SK-N-SH (cell line): ENCODE results near the gene CD244. TPM values are rescaled to one million over a fixed set of nuclear protein-coding genes. Genes with fewer than 3 reads are reported as not detected.

Experiments used
- CTCF ChIA-PET: fragments of 300-600, 350-600 bp; formaldehyde crosslinking; extraction: SDS; loops from one replicate; lab custom pipeline; 2021; lab: Yijun Ruan, JAX
- POLR2A ChIA-PET: fragments of 350-600 bp; sonication (Branson Sonifier 250); formaldehyde crosslinking; extraction: SDS; loops from one replicate; lab custom pipeline; 2020; ENCODE audit warnings: antibody characterized with exemption, inconsistent platforms; lab: Yijun Ruan, JAX
- DNase-seq: peaks from one replicate; pipeline ENCODE4 v3.0.0; 2012
- H2AFZ ChIP-seq: fragments of 200-600 bp; sonication (generic); 2 replicates; pipeline ENCODE4 v1.8.1; 2016; ENCODE audit warnings: antibody characterized with exemption, mild to moderate bottlenecking, low read depth
- H3F3A ChIP-seq: fragments of 200-600 bp; sonication (generic); replicated peaks from 2 replicates; pipeline ENCODE3; 2016; ENCODE audit warnings: antibody characterized with exemption, mild to moderate bottlenecking; ENCODE audit not compliant: insufficient read depth
- H3K27ac ChIP-seq, 2 experiments: fragments of 200-500 bp in 1 of 2; fragments of 200-600 bp in 1 of 2; sonication (Bioruptor generic) in 1 of 2; sonication (generic), shearing (Covaris generic) in 1 of 2; 2 replicates each; pipeline versions ENCODE4 v1.5.1 to v1.6.1; 2014 to 2016; ENCODE audit warnings: low read depth in 2 of 2, inconsistent platforms in 1 of 2, low read length in 1 of 2, mild to moderate bottlenecking in 1 of 2, mixed read lengths in 1 of 2
- H3K27me3 ChIP-seq: fragments of 200-600 bp; sonication (generic), shearing (Covaris generic); 2 replicates; pipeline ENCODE4 v1.6.1; 2016; ENCODE audit warnings: mixed run types; ENCODE audit not compliant: insufficient read depth
- H3K36me3 ChIP-seq, 2 experiments: fragments of 200-500 bp in 1 of 2; fragments of 200-600 bp in 1 of 2; sonication (Bioruptor generic) in 1 of 2; sonication (generic) in 1 of 2; replicated peaks in 1 of 2; 2 replicates each; pipeline versions ENCODE3 to v1.5.1; 2014 to 2016; ENCODE audit warnings: low read length in 1 of 2, mild to moderate bottlenecking in 1 of 2; ENCODE audit not compliant: insufficient read depth in 2 of 2, control insufficient read depth in 1 of 2
- H3K4me1 ChIP-seq, 2 experiments: fragments of 200-500 bp in 1 of 2; fragments of 200-600 bp in 1 of 2; sonication (Bioruptor generic) in 1 of 2; sonication (generic), shearing (Covaris generic) in 1 of 2; 2 replicates each; pipeline versions ENCODE4 v1.5.1 to v1.6.1; 2014 to 2016; ENCODE audit warnings: low read depth in 1 of 2, low read length in 1 of 2, mixed run types in 1 of 2; ENCODE audit not compliant: insufficient read depth in 2 of 2, control insufficient read depth in 1 of 2
- H3K4me2 ChIP-seq: fragments of 200-600 bp; sonication (generic), shearing (Covaris generic); 2 replicates; pipeline ENCODE4 v1.6.1; 2017; ENCODE audit warnings: mixed run types
- H3K4me3 ChIP-seq, 2 experiments: fragments of 200-500 bp in 1 of 2; fragments of 200-600 bp in 1 of 2; sonication (Bioruptor generic) in 1 of 2; sonication (generic), shearing (Covaris generic) in 1 of 2; 2 replicates each; pipeline versions ENCODE4 v1.5.1 to v1.8.1; 2014 to 2016; ENCODE audit warnings: low read depth in 2 of 2, inconsistent platforms in 1 of 2, low read length in 1 of 2, mild to moderate bottlenecking in 1 of 2, mixed read lengths in 1 of 2, moderate library complexity in 1 of 2
- H3K79me2 ChIP-seq: fragments of 200-600 bp; sonication (generic); 2 replicates; pipeline ENCODE4 v1.8.1; 2017; ENCODE audit warnings: mild to moderate bottlenecking; ENCODE audit not compliant: insufficient read depth
- H3K9ac ChIP-seq: fragments of 200-600 bp; sonication (generic); 2 replicates; pipeline ENCODE4 v1.6.1; 2017; ENCODE audit warnings: mixed run types
- H3K9me2 ChIP-seq: fragments of 200-600 bp; sonication (generic); 2 replicates; pipeline ENCODE4 v1.6.1; 2017; ENCODE audit warnings: mixed run types
- H3K9me3 ChIP-seq: fragments of 200-600 bp; sonication (generic); 2 replicates; pipeline ENCODE4 v1.6.1; 2017; ENCODE audit warnings: mixed run types, mild to moderate bottlenecking, moderate library complexity
- H4K20me1 ChIP-seq: fragments of 200-600 bp; sonication (generic); 2 replicates; pipeline ENCODE4 v1.6.1; 2017; ENCODE audit warnings: mild to moderate bottlenecking, mixed run types; ENCODE audit not compliant: insufficient read depth
- EP300 ChIP-seq, 2 experiments: IDR thresholded peaks; 2 replicates each; pipeline versions ENCODE4 v1.4.0 to v1.6.1; 2012; ENCODE audit warnings: borderline replicate concordance in 1 of 2, low read depth in 1 of 2, low read length in 1 of 2
- EZH2phosphoT487 ChIP-seq: fragments of 200-600 bp; sonication (generic); IDR thresholded peaks from 2 replicates; pipeline ENCODE4 v1.6.1; 2017; ENCODE audit warnings: low read depth, mixed run types, mild to moderate bottlenecking, antibody characterized with exemption, moderate library complexity, borderline replicate concordance
- FOSL2 ChIP-seq: IDR thresholded peaks from 2 replicates; pipeline ENCODE4 v1.4.0; 2012; ENCODE audit warnings: low read depth, mild to moderate bottlenecking, moderate library complexity, borderline replicate concordance
- FOXJ3 ChIP-seq: sonication (generic); formaldehyde crosslinking; IDR thresholded peaks from 2 replicates; pipeline ENCODE4 v1.5.1; 2020; ENCODE audit warnings: mild to moderate bottlenecking, missing genetic modification reagents
- GATA2 ChIP-seq: sonication (generic); formaldehyde crosslinking; IDR thresholded peaks from 2 replicates; pipeline ENCODE4 v1.5.0; 2020; ENCODE audit warnings: mild to moderate bottlenecking, missing genetic modification reagents
- IRF3 ChIP-seq: fragments of 150-350 bp; IDR thresholded peaks from 2 replicates; pipeline ENCODE4 v1.6.1; 2016; ENCODE audit warnings: mild to moderate bottlenecking, low read depth, low read length
- JUND ChIP-seq: IDR thresholded peaks from 2 replicates; pipeline ENCODE4 v1.4.0; 2012
- MEF2A ChIP-seq: IDR thresholded peaks from 2 replicates; pipeline ENCODE4 v1.4.0; 2012; ENCODE audit warnings: low read depth, borderline replicate concordance
- RAD21 ChIP-seq: IDR thresholded peaks from 2 replicates; pipeline ENCODE4 v1.6.1; 2012; ENCODE audit warnings: mild to moderate bottlenecking, low read length
- SIN3A ChIP-seq: IDR thresholded peaks from 2 replicates; pipeline ENCODE4 v1.6.1; 2012; ENCODE audit warnings: low read depth, mild to moderate bottlenecking, low read length, moderate library complexity, borderline replicate concordance
- TAF1 ChIP-seq: IDR thresholded peaks from 2 replicates; pipeline ENCODE4 v1.6.1; 2012; ENCODE audit warnings: low read depth, mild to moderate bottlenecking, low read length, moderate library complexity, borderline replicate concordance
- USF1 ChIP-seq: IDR thresholded peaks from 2 replicates; pipeline ENCODE4 v1.4.0; 2012; ENCODE audit warnings: low read depth, borderline replicate concordance
- USF2 ChIP-seq: fragments of 150-350 bp; IDR thresholded peaks from 2 replicates; pipeline ENCODE4 v1.6.1; 2017; ENCODE audit warnings: antibody characterized with exemption, low read length, low read depth, borderline replicate concordance
- YY1 ChIP-seq: IDR thresholded peaks from 2 replicates; pipeline ENCODE4 v1.4.0; 2012; ENCODE audit warnings: low read depth, mild to moderate bottlenecking
- WGBS: methylation state at CpG from one replicate; pipeline ENCODE4 v1.1.6; 2017; ENCODE audit warnings: low lambda C conversion rate; 5-methylcytosine and 5-hydroxymethylcytosine counted together
- polyA plus RNA-seq, 3 experiments: library from polyadenylated mRNA; depleted of rRNA; stranded (reverse); fragments of >200 nt; gene quantifications; 2 replicates each; pipeline ENCODE4 v1.2.3, GENCODE V29; 2012

CD244 gene
- polyA plus RNA-seq, 1 of the 3 experiments (the other 2 are of a cell fraction) = not detected

- no peaks in the 10 kb centered on the region for H3K36me3 ChIP-seq
- peaks cover 34% of the 10 kb centered on the region; the same call in 1 of the 2 replicates for H3K27me3 ChIP-seq
- no peak overlapping the region for H3K4me3 ChIP-seq
- DNase-seq = no peak
- POLR2A ChIA-PET = no interaction called here
- no peaks in the 10 kb centered on the region for H4K20me1 ChIP-seq
- H3K27ac ChIP-seq = no peak overlapping the region
- no peak overlapping the region for H2AFZ ChIP-seq
- no peaks in the 10 kb centered on the region for H3K4me1 ChIP-seq
- H3K9ac ChIP-seq = no peak overlapping the region
- H3K9me3 ChIP-seq = no peaks in the 10 kb centered on the region
- no peak overlapping the region for H3K4me2 ChIP-seq
- CTCF ChIA-PET = interaction anchor here (0.7 kb wide), 1 partner anchor 260 kb away, joined by 3 read pairs; no protein-coding TSS in a partner anchor
- TF ChIP-seq EP300 (IDR thresholded peaks at IDR 0.05; ENCODE audit: borderline replicate concordance in 1 of 2, low read depth in 1 of 2, low read length in 1 of 2) (no peak), GATA2 (CRISPR knock-in tag) (no peak), TAF1 (no peak), MEF2A (no peak), YY1 (no peak), JUND (no peak), USF1 (no peak), EZH2phosphoT487 (no peak), RAD21 (no peak), SIN3A (no peak), IRF3 (no peak), USF2 (no peak)
- H3K9me2 ChIP-seq = no peaks in the 10 kb centered on the region
- H3K79me2 ChIP-seq = no peaks in the 10 kb centered on the region
- 4% methylated on average over 4 of the region's 4 CpGs for WGBS
- no peaks in the 10 kb centered on the region for H3F3A ChIP-seq
These were observed 25.6 kb downstream of the CD244 start for GRCh38 chr1:160836981-160837557.

GRCh38 chr1:160836561-160836960 is 26.1 kb downstream of the CD244 start:
- Histone ChIP-seq H3K4me1 (no peaks in the 10 kb centered on the region), H3K4me2 (no peak overlapping the region), H3K4me3 (no peak overlapping the region), H3K9ac (no peak overlapping the region), H3K27ac (no peak overlapping the region), H3F3A (no peaks in the 10 kb centered on the region), H3K9me2 (no peaks in the 10 kb centered on the region), H3K36me3 (no peaks in the 10 kb centered on the region), H2AFZ (no peak overlapping the region), H3K27me3 (peaks cover 30% of the 10 kb centered on the region; the same call in 1 of the 2 replicates), H3K79me2 (no peaks in the 10 kb centered on the region), H3K9me3 (no peaks in the 10 kb centered on the region), H4K20me1 (no peaks in the 10 kb centered on the region)
- DNase-seq = no peak
- POLR2A ChIA-PET = no interaction called here
- TF ChIP-seq FOXJ3 (CRISPR knock-in tag) (no peak), FOSL2 (no peak), IRF3 (no peak)
- 0% methylated on average over 2 of the region's 3 CpGs for WGBS
- CTCF ChIA-PET = interaction anchor here (0.7 kb wide), 1 partner anchor 260 kb away, joined by 3 read pairs; no protein-coding TSS in a partner anchor
